GM06990 (cell line): Measurements from ENCODE around the gene GNG12.

ENCODE experiments used
- DNase-seq: peaks from one replicate; pipeline ENCODE4 v3.0.0-alpha.2; 2011; ENCODE audit not compliant: insufficient read length; ENCODE audit errors: extremely low read depth
- H3K27me3 ChIP-seq: replicated peaks from 2 replicates; pipeline ENCODE4 v1.6.0; 2011; ENCODE audit warnings: low read length; ENCODE audit not compliant: control insufficient read depth, insufficient read depth
- H3K36me3 ChIP-seq: 2 replicates; pipeline ENCODE4 v1.5.1; 2011; ENCODE audit warnings: low read length; ENCODE audit not compliant: control insufficient read depth, insufficient read depth
- H3K4me3 ChIP-seq: replicated peaks from 2 replicates; pipeline ENCODE4 v1.5.1; 2011; ENCODE audit warnings: low read depth, mild to moderate bottlenecking, control low read depth, low read length
- CTCF ChIP-seq: IDR thresholded peaks from 2 replicates; pipeline ENCODE4 v1.5.1; 2011; ENCODE audit warnings: low read length, control low read depth, mild to moderate bottlenecking, inconsistent platforms; ENCODE audit not compliant: insufficient read depth, poor library complexity, severe bottlenecking

The GNG12 gene

GRCh38 chr1:67814121-67814772 is 19.0 kb downstream of the GNG12 start:
- no peak for DNase-seq
- TF ChIP-seq CTCF, result no peak
- H3K36me3 ChIP-seq, result no peaks in the 10 kb centered on the region
- H3K4me3 ChIP-seq, result no peak overlapping the region
- H3K27me3 ChIP-seq, result no peaks in the 10 kb centered on the region

GRCh38 chr1:67812226-67812625 is 21.0 kb downstream of the GNG12 start:
- TF ChIP-seq CTCF, result no peak
- H3K27me3 ChIP-seq, result no peaks in the 10 kb centered on the region
- H3K36me3 ChIP-seq, result no peaks in the 10 kb centered on the region
- no peak for DNase-seq
- H3K4me3 ChIP-seq, result no peak overlapping the region

GRCh38 chr1:67811781-67812180 is 21.5 kb downstream of the GNG12 start:
- Histone ChIP-seq H3K36me3 (no peaks in the 10 kb centered on the region), H3K4me3 (no peak overlapping the region), H3K27me3 (no peaks in the 10 kb centered on the region)
- TF ChIP-seq CTCF, result no peak
- DNase-seq, result no peak

- DNase-seq, result no peak
- no peak for TF ChIP-seq CTCF
- Histone ChIP-seq H3K27me3 (no peaks in the 10 kb centered on the region), H3K4me3 (no peak overlapping the region), H3K36me3 (no peaks in the 10 kb centered on the region)
These were observed 23.4 kb downstream of the GNG12 start for GRCh38 chr1:67809887-67810286.

- TF ChIP-seq CTCF, result no peak
- DNase-seq, result no peak
- no peak overlapping the region for H3K4me3 ChIP-seq
These were observed 26.0 kb downstream of the GNG12 start for GRCh38 chr1:67807282-67807681.

GRCh38 chr1:67804710-67805109 is 28.6 kb downstream of the GNG12 start:
- no peak for DNase-seq
- no peaks in the 10 kb centered on the region for H3K36me3 ChIP-seq
- TF ChIP-seq CTCF, result no peak
- H3K27me3 ChIP-seq, result peaks cover 2% of the 10 kb centered on the region; the same call in 1 of the 2 replicates
- no peak overlapping the region for H3K4me3 ChIP-seq

More at GRCh38 chr1:67807282-67807681, 26.0 kb downstream of the GNG12 start:
- no peaks in the 10 kb centered on the region for H3K36me3 ChIP-seq
- no peaks in the 10 kb centered on the region; the same call in 1 of the 2 replicates for H3K27me3 ChIP-seq
